PC-3 (cell line): ENCODE measurements around the gene TRPM5. TPM values are rescaled to one million over a fixed set of nuclear protein-coding genes. Genes with fewer than 3 reads are reported as not detected.

Experiments used
- ATAC-seq: fragments of 200-7000 bp; cut with Tn5 transposase; 2 replicates; pipeline ENCODE4 v1.9.1; 2020; ENCODE audit warnings: mild to moderate bottlenecking, moderate library complexity
- BruUV-seq: library from RNA; stranded (reverse); fragments of 400-500 nt; replicated peaks from 2 replicates; lab custom pipeline; 2021; lab: Mats Ljungman, UMichigan
- CTCF ChIA-PET: fragments of 300-600 bp; sonication (Branson Sonifier 250); formaldehyde crosslinking; loops from one replicate; lab custom pipeline; 2022; ENCODE audit warnings: antibody characterized with exemption; lab: Charles Lee
- POLR2A ChIA-PET: fragments of 300-600 bp; sonication (Branson Sonifier 250); formaldehyde crosslinking; loops from one replicate; lab custom pipeline; 2022; ENCODE audit warnings: antibody characterized with exemption; ENCODE audit not compliant: unreplicated experiment; lab: Charles Lee
- DNase-seq: peaks from one replicate; pipeline ENCODE4 v3.0.0-alpha.2; 2015
- H2AFZ ChIP-seq: fragments of 300-600 bp; sonication (generic); 2 replicates; pipeline ENCODE4 v1.6.0; 2016; ENCODE audit warnings: antibody characterized with exemption, low read length
- H3F3A ChIP-seq: fragments of 300-600 bp; sonication (generic); one replicate; pipeline ENCODE4 v1.6.0; 2017; ENCODE audit warnings: antibody characterized with exemption, low read length, control low read depth, mild to moderate bottlenecking; ENCODE audit not compliant: unreplicated experiment
- H3K27ac ChIP-seq: fragments of 300-600 bp; sonication (generic); 2 replicates; pipeline ENCODE4 v1.5.1; 2016; ENCODE audit warnings: mild to moderate bottlenecking, low read length
- H3K27me3 ChIP-seq: fragments of 300-600 bp; sonication (generic); 2 replicates; pipeline ENCODE4 v1.6.1; 2016; ENCODE audit warnings: low read length, mixed read lengths
- H3K36me3 ChIP-seq: fragments of 300-600 bp; sonication (generic); 2 replicates; pipeline ENCODE4 v1.6.1; 2016; ENCODE audit warnings: low read depth, mixed run types, low read length, mixed read lengths
- H3K4me1 ChIP-seq: fragments of 300-600 bp; sonication (generic); 2 replicates; pipeline ENCODE4 v1.5.1; 2016; ENCODE audit warnings: low read length; ENCODE audit not compliant: insufficient read depth
- H3K4me2 ChIP-seq: fragments of 300-600 bp; sonication (generic); 2 replicates; pipeline ENCODE4 v1.6.0; 2016; ENCODE audit warnings: low read length
- H3K4me3 ChIP-seq: fragments of 300-600 bp; sonication (generic); 2 replicates; pipeline ENCODE4 v1.5.1; 2016; ENCODE audit warnings: mild to moderate bottlenecking, low read length, mixed read lengths
- H3K79me2 ChIP-seq: fragments of 300-600 bp; sonication (generic); 2 replicates; pipeline ENCODE4 v1.6.1; 2017; ENCODE audit warnings: low read length, mixed read lengths
- H3K9ac ChIP-seq: fragments of 300-600 bp; sonication (generic); 2 replicates; pipeline ENCODE4 v1.6.0; 2016; ENCODE audit warnings: mild to moderate bottlenecking, low read length
- H3K9me2 ChIP-seq: fragments of 300-600 bp; sonication (generic); replicated peaks from 2 replicates; pipeline ENCODE4 v1.6.1; 2016; ENCODE audit warnings: mixed run types, low read length, mixed read lengths
- H3K9me3 ChIP-seq: fragments of 300-600 bp; sonication (generic); 2 replicates; pipeline ENCODE4 v1.6.1; 2016; ENCODE audit warnings: low read length, mixed read lengths
- H4K20me1 ChIP-seq: fragments of 300-600 bp; sonication (generic); 2 replicates; pipeline ENCODE4 v1.6.1; 2016; ENCODE audit warnings: low read length, mixed read lengths
- EZH2 ChIP-seq: fragments of 300-600 bp; sonication (generic); IDR thresholded peaks from one replicate; pipeline ENCODE4 v1.6.1; 2017; ENCODE audit warnings: antibody characterized with exemption, mild to moderate bottlenecking, low read length; ENCODE audit not compliant: unreplicated experiment
- EZH2phosphoT487 ChIP-seq: fragments of 300-600 bp; sonication (generic); IDR thresholded peaks from 2 replicates; pipeline ENCODE4 v1.6.1; 2018; ENCODE audit warnings: mild to moderate bottlenecking, antibody characterized with exemption, low read length, borderline replicate concordance
- intact Hi-C: fragments of 100-400 bp; cut with micrococcal nuclease; formaldehyde crosslinking; loops from 2 replicates; pipeline ENCODE4 v1.9.0; 2023
- total RNA-seq: library from RNA; depleted of rRNA; stranded (reverse); fragments of >200 nt; gene quantifications from 2 replicates; pipeline ENCODE4 v1.2.3, GENCODE V29; 2014
- TF ChIP-seq, protein P1 (sequence below): fragments of 300-600 bp; sonication (generic); conservative IDR thresholded peaks from 2 replicates; pipeline ENCODE4 v1.5.1; 2017; ENCODE audit warnings: antibody characterized with exemption, low read depth, mild to moderate bottlenecking, low read length

TRPM5 gene
- total RNA-seq, 1 experiment from 2014 or later = not detected

DNA sequence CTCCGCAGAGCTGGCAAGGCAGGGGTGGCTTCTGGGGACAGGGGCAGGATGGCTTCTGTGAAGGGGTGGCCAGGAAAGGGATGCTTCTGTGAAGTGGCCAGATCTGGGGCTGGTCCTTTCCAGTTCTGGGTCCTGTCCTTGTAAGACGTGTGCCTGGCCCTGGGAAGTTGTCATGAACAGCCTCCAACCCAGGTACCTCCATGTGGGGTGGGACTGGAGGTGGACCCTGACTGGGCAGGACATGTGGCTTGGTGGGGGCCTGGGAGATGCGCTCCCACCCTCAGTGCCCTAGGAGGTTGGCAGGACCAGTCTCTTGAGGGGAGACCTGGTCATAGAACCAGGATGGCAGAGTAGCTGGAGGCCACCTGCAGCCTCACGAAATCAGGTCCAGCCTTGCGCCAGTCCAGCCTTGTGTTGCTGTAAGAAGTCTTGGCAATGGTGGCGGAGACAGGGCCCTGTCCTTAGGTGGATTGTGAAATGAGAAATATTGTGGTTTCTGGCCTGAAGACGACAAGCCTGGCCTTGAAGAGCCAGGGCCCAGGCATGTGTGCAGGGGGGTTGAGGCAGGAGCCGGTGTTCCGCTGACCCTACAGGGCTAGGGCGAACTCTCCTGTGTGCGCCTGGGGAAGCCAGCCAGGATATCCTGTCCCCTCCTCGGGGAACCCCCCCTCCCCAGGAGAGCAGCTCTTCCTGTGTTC, 3.1 kb upstream of the TRPM5 start:
- Histone ChIP-seq H3K9me3 (no peaks in the 10 kb centered on the region), H2AFZ (no peak overlapping the region), H3K9ac (no peak overlapping the region), H3K79me2 (no peaks in the 10 kb centered on the region), H3F3A (no peaks in the 10 kb centered on the region), H3K27me3 (peaks cover 7% of the 10 kb centered on the region; the same call in 1 of the 2 replicates), H3K27ac (no peak overlapping the region), H3K4me3 (no peak overlapping the region), H3K4me1 (no peaks in the 10 kb centered on the region), H4K20me1 (no peaks in the 10 kb centered on the region), H3K4me2 (no peak overlapping the region), H3K36me3 (no peaks in the 10 kb centered on the region), H3K9me2 (no peaks in the 10 kb centered on the region)
- intact Hi-C loops = no loop called here
- no peak for DNase-seq
- ChIA-PET POLR2A (no interaction called here), CTCF (no interaction called here)
- no peak for ATAC-seq
- BruUV-seq = no TSS peak
- no peak for TF ChIP-seq EZH2
- TF ChIP-seq, protein P1, sequence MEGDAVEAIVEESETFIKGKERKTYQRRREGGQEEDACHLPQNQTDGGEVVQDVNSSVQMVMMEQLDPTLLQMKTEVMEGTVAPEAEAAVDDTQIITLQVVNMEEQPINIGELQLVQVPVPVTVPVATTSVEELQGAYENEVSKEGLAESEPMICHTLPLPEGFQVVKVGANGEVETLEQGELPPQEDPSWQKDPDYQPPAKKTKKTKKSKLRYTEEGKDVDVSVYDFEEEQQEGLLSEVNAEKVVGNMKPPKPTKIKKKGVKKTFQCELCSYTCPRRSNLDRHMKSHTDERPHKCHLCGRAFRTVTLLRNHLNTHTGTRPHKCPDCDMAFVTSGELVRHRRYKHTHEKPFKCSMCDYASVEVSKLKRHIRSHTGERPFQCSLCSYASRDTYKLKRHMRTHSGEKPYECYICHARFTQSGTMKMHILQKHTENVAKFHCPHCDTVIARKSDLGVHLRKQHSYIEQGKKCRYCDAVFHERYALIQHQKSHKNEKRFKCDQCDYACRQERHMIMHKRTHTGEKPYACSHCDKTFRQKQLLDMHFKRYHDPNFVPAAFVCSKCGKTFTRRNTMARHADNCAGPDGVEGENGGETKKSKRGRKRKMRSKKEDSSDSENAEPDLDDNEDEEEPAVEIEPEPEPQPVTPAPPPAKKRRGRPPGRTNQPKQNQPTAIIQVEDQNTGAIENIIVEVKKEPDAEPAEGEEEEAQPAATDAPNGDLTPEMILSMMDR = no peak
- no peak for TF ChIP-seq EZH2phosphoT487

DNA sequence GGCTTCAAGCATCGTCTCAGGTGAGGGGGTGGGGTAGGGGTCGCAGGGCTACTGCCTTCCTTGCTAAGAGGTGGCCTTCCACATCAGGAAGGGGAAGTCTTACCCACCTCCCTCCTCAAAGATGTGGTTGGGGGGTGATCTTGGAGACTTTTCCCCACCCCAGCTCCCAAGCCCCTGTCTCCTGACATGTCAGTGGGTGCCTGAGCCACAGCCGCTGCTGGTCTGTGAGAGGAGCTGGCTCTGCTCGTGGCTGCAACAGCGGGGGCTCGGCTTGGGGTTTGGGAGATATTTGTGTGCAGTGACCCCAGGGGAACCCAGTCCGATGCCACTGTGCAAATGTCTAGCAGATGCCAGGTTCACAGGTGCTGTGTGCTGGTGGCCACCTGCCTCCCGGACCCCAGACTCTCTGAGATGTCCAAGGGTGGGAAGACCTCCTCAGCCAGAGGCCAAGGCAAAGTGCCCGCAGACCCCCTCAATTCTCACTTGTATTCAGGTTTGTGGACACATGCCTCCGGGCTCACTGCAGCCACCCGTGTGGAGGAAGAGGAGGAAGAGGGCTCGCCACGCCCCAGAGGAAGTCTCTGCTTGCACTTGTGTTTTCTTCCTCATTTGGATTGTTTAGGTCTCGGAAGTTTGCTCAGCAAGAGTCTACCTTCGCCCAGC, 2.4 kb upstream of the TRPM5 start:
- DNase-seq (no peak), ATAC-seq (no peak)
- H3K4me1 ChIP-seq = no peaks in the 10 kb centered on the region
- H3K9me2 ChIP-seq = no peaks in the 10 kb centered on the region
- H3K27ac ChIP-seq = no peak overlapping the region
- intact Hi-C loops = no loop called here
- no peak overlapping the region for H3K9ac ChIP-seq
- H3K36me3 ChIP-seq = no peaks in the 10 kb centered on the region
- ChIA-PET POLR2A (no interaction called here), CTCF (no interaction called here)
- H3K4me3 ChIP-seq = no peak overlapping the region
- no peaks in the 10 kb centered on the region for H3K79me2 ChIP-seq
- no peak for TF ChIP-seq EZH2
- no peak for TF ChIP-seq EZH2phosphoT487
- TF ChIP-seq, protein P1 = no peak
- H3K27me3 ChIP-seq = peaks cover 7% of the 10 kb centered on the region; the same call in 1 of the 2 replicates
- H2AFZ ChIP-seq = no peak overlapping the region
- H3K9me3 ChIP-seq = no peaks in the 10 kb centered on the region
- H3K4me2 ChIP-seq = no peak overlapping the region
- H4K20me1 ChIP-seq = no peaks in the 10 kb centered on the region
- H3F3A ChIP-seq = no peaks in the 10 kb centered on the region
- no TSS peak for BruUV-seq
